ENCODE measurements around the gene ERICH6B.

Gene ERICH6B

GRCh38 chr13:45607931-45608330, 7.6 kb downstream of the ERICH6B start:
- no peak for TF ChIP-seq CTCF (IDR thresholded peaks at IDR 0.05; ENCODE audit: low read depth, low read length)
- no peak overlapping the region for H3K4me3 ChIP-seq (ENCODE audit: low read depth, low read length)

- no peak for TF ChIP-seq CTCF (IDR thresholded peaks at IDR 0.05; ENCODE audit: low read depth, low read length)
Measured at GRCh38 chr13:45604892-45605291, 10.6 kb downstream of the ERICH6B start.

GRCh38 chr13:45603338-45603737, 12.2 kb downstream of the ERICH6B start:
- no peak for TF ChIP-seq CTCF (IDR thresholded peaks at IDR 0.05; ENCODE audit: low read depth, low read length)
- H3K4me3 ChIP-seq (ENCODE audit: low read depth, low read length), result no peak overlapping the region

More at GRCh38 chr13:45604892-45605291, 10.6 kb downstream of the ERICH6B start:
- H3K4me3 ChIP-seq (ENCODE audit: low read depth, low read length), result no peak overlapping the region

GRCh38 chr13:45602183-45603170, 13.1 kb downstream of the ERICH6B start:
- no peak for TF ChIP-seq CTCF (IDR thresholded peaks at IDR 0.05; ENCODE audit: low read depth, low read length)
- no peak overlapping the region for H3K4me3 ChIP-seq (ENCODE audit: low read depth, low read length)

GRCh38 chr13:45601680-45602079, 13.9 kb downstream of the ERICH6B start:
- no peak overlapping the region for H3K4me3 ChIP-seq (ENCODE audit: low read depth, low read length)
- no peak for TF ChIP-seq CTCF (IDR thresholded peaks at IDR 0.05; ENCODE audit: low read depth, low read length)

GRCh38 chr13:45598597-45598996, 16.9 kb downstream of the ERICH6B start:
- no peak overlapping the region for H3K4me3 ChIP-seq (ENCODE audit: low read depth, low read length)
- TF ChIP-seq CTCF (IDR thresholded peaks at IDR 0.05; ENCODE audit: low read depth, low read length), result no peak

- no peak overlapping the region for H3K4me3 ChIP-seq (ENCODE audit: low read depth, low read length)
- no peak for TF ChIP-seq CTCF (IDR thresholded peaks at IDR 0.05; ENCODE audit: low read depth, low read length)
Measured at GRCh38 chr13:45596800-45597475, 18.6 kb downstream of the ERICH6B start.
